Muscle layer of colon (tissue), 2 donors: ENCODE measurements around the gene ZC3H12D.
A peak's percentile ranks its signal among the peaks of the same experiment; 100 is the strongest.

ENCODE experiments used
- H3K27ac ChIP-seq: one replicate; pipeline ENCODE4 v1.7.0; 2013; ENCODE audit warnings: low read depth, mild to moderate bottlenecking, low read length, moderate library complexity
- H3K27me3 ChIP-seq, 2 donors: one replicate each; pipeline ENCODE4 v1.7.0; 2013; ENCODE audit warnings: low read length in 2 of 2, mild to moderate bottlenecking in 2 of 2; ENCODE audit not compliant: insufficient read depth in 2 of 2, control insufficient read depth in 1 of 2
- H3K36me3 ChIP-seq: one replicate; pipeline ENCODE4 v1.7.0; 2013; ENCODE audit warnings: mild to moderate bottlenecking, low read length; ENCODE audit not compliant: insufficient read depth
- H3K4me1 ChIP-seq: one replicate; pipeline ENCODE4 v1.7.0; 2013; ENCODE audit warnings: mild to moderate bottlenecking, low read length; ENCODE audit not compliant: insufficient read depth
- H3K4me3 ChIP-seq, 2 donors: one replicate each; pipeline ENCODE4 v1.7.0; 2013; ENCODE audit warnings: low read length in 2 of 2, low read depth in 1 of 2, mild to moderate bottlenecking in 1 of 2, moderate library complexity in 1 of 2
- H3K9ac ChIP-seq: one replicate; pipeline ENCODE4 v1.7.0; 2013; ENCODE audit warnings: low read length
- H3K9me3 ChIP-seq: one replicate; pipeline ENCODE4 v1.7.0; 2013; ENCODE audit warnings: mild to moderate bottlenecking, low read length
- donor health status: abdominal sarcoma.
- donor health status: Adenocarcinoma of cecum.

The ZC3H12D gene

GRCh38 chr6:149435919-149436586 lies 48.8 kb downstream of the ZC3H12D start:
- peaks cover 16% of the 10 kb centered on the region for H3K4me1 ChIP-seq
- no peak overlapping the region for H3K27ac ChIP-seq
- no peaks in the 10 kb centered on the region for H3K36me3 ChIP-seq
- no peaks in the 10 kb centered on the region for H3K9me3 ChIP-seq
- no peak overlapping the region for H3K9ac ChIP-seq
- no peak overlapping the region for H3K4me3 ChIP-seq
- no peaks in the 10 kb centered on the region for H3K27me3 ChIP-seq

- Histone ChIP-seq H3K27me3 (no peaks in the 10 kb centered on the region), H3K27ac (no peak overlapping the region), H3K4me3 (no peak overlapping the region), H3K4me1 (peaks cover 16% of the 10 kb centered on the region), H3K9me3 (no peaks in the 10 kb centered on the region), H3K36me3 (no peaks in the 10 kb centered on the region), H3K9ac (no peak overlapping the region)
These were observed 50.9 kb downstream of the ZC3H12D start for GRCh38 chr6:149433881-149434280.

DNA sequence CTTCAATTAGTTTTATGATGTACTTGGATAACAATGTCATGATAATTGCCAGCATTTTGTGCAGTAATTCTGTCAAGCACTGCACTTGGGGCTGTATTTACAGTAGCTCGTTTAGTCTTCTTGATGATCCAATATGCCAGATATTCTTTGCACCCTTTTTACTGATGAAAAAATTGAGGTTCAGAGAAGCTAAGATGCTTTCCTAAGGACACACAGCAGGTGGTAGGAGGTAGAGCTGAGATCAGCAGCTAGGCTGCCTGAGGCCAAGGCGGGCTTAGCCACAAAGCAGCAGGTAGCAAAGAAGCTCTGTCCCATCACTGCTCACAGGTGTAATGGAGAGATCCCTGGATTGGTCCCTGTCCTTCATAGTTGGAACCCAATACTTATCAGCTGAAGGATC lies 51.4 kb downstream of the ZC3H12D start:
- Histone ChIP-seq H3K4me1 (peaks cover 16% of the 10 kb centered on the region), H3K36me3 (no peaks in the 10 kb centered on the region), H3K27ac (no peak overlapping the region), H3K9me3 (no peaks in the 10 kb centered on the region), H3K4me3 (no peak overlapping the region), H3K27me3 (no peaks in the 10 kb centered on the region), H3K9ac (no peak overlapping the region)

DNA sequence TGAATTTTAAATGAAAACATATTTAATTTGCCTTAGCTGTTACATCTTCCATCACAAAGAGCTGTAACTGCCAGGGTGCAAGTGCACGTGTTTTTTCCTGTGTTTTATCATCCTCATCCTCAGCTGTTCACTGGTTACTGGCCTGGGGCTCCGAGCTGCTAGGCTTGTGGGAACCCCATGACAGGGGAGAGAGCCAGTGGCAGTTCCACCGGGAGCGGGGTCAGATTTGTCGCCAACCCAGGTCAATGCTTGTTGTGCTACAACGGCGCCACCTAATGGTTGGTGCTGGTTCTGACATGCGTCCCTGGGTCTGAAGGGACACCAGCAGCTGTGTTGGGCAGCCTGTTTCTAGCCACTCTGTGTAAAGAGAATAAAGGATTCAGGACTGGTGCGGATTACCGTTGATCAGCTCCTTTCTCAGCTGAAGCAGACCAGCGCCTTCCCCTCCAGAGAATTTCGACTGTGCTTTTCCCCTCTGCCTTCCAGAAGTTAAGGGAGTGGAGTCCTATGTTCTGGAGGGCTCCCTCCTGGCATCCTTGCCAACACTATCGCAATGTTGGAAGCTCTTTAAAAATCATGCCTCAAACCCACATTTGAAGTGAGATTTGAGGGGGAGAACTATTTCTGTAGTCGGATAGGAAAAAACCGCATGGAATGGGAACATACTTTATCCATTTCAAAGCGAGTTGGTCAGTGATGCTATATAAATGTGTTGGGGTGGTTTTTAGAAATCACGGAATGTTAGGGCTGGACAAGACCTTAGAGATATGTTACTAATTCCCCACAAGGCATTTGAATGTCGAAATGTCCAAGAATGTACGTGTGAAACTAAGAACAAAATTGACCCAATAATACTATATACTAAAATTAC lies 52.7 kb downstream of the ZC3H12D start:
- Histone ChIP-seq H3K9ac (no peak overlapping the region), H3K36me3 (no peaks in the 10 kb centered on the region), H3K27ac (no peak overlapping the region), H3K9me3 (no peaks in the 10 kb centered on the region), H3K4me3 (no peak overlapping the region), H3K27me3 (no peaks in the 10 kb centered on the region), H3K4me1 (peaks cover 16% of the 10 kb centered on the region)

GRCh38 chr6:149429427-149430360 lies 55.1 kb downstream of the ZC3H12D start:
- Histone ChIP-seq H3K4me1 (peaks cover 16% of the 10 kb centered on the region), H3K27me3 (no peaks in the 10 kb centered on the region), H3K27ac (no peak overlapping the region), H3K4me3 (no peak overlapping the region), H3K9ac (no peak overlapping the region), H3K36me3 (no peaks in the 10 kb centered on the region), H3K9me3 (no peaks in the 10 kb centered on the region)

- no peaks in the 10 kb centered on the region for H3K27me3 ChIP-seq
- no peak overlapping the region for H3K27ac ChIP-seq
- H3K9me3 ChIP-seq = no peaks in the 10 kb centered on the region
- peaks cover 17% of the 10 kb centered on the region for H3K4me1 ChIP-seq
- no peak overlapping the region for H3K9ac ChIP-seq
- H3K36me3 ChIP-seq = no peaks in the 10 kb centered on the region
- H3K4me3 ChIP-seq = no peak overlapping the region
These were observed 56.2 kb downstream of the ZC3H12D start for GRCh38 chr6:149428606-149429005.

- H3K4me3 ChIP-seq = no peak overlapping the region
- no peak overlapping the region for H3K27ac ChIP-seq
- H3K36me3 ChIP-seq = no peaks in the 10 kb centered on the region
- no peaks in the 10 kb centered on the region for H3K27me3 ChIP-seq
- H3K9ac ChIP-seq = no peak overlapping the region
- no peaks in the 10 kb centered on the region for H3K9me3 ChIP-seq
- peaks cover 12% of the 10 kb centered on the region for H3K4me1 ChIP-seq
These were observed 59.1 kb downstream of the ZC3H12D start for GRCh38 chr6:149425754-149426153.

GRCh38 chr6:149425224-149425623 lies 59.6 kb downstream of the ZC3H12D start:
- no peak overlapping the region for H3K27ac ChIP-seq
- H3K4me1 ChIP-seq = peaks cover 12% of the 10 kb centered on the region
- no peaks in the 10 kb centered on the region for H3K27me3 ChIP-seq
- H3K36me3 ChIP-seq = no peaks in the 10 kb centered on the region
- H3K9me3 ChIP-seq = no peaks in the 10 kb centered on the region
- no peak overlapping the region for H3K4me3 ChIP-seq
- no peak overlapping the region for H3K9ac ChIP-seq

GRCh38 chr6:149423964-149424440 lies 60.8 kb downstream of the ZC3H12D start:
- Histone ChIP-seq H3K27me3 (no peaks in the 10 kb centered on the region), H3K9ac (no peak overlapping the region), H3K4me3 (peak overlapping the region in 1 of 2 donors; percentile 23), H3K27ac (no peak overlapping the region), H3K36me3 (no peaks in the 10 kb centered on the region), H3K4me1 (peaks cover 12% of the 10 kb centered on the region), H3K9me3 (no peaks in the 10 kb centered on the region)

- Histone ChIP-seq H3K36me3 (no peaks in the 10 kb centered on the region), H3K4me1 (peaks cover 12% of the 10 kb centered on the region), H3K4me3 (no peak overlapping the region), H3K27ac (no peak overlapping the region), H3K9me3 (no peaks in the 10 kb centered on the region), H3K9ac (no peak overlapping the region), H3K27me3 (no peaks in the 10 kb centered on the region)
These were observed 62.2 kb downstream of the ZC3H12D start for GRCh38 chr6:149422581-149422980.

- H3K9me3 ChIP-seq = no peaks in the 10 kb centered on the region
- H3K27ac ChIP-seq = no peak overlapping the region
- no peak overlapping the region for H3K9ac ChIP-seq
- H3K4me1 ChIP-seq = peaks cover 12% of the 10 kb centered on the region
- H3K27me3 ChIP-seq = no peaks in the 10 kb centered on the region
- H3K4me3 ChIP-seq = no peak overlapping the region
- H3K36me3 ChIP-seq = no peaks in the 10 kb centered on the region
These were observed 63.7 kb downstream of the ZC3H12D start for GRCh38 chr6:149421132-149421531.
